Esophagus muscularis mucosa (tissue), 4 donors: ENCODE results near the gene PHOX2B. TPM values are rescaled to one million over a fixed set of nuclear protein-coding genes. Genes with fewer than 3 reads are reported as not detected.
"Not testable (repeated sequence)": the region's sequence is repeated elsewhere in the genome, so short reads cannot be mapped to it uniquely, and the experiment has no call there.

Experiments
- DNase-seq: peaks from one replicate; pipeline ENCODE4 v3.0.0-alpha.2; 2017; ENCODE audit errors: extremely low spot score
- H3K27ac ChIP-seq, 4 donors: fragments of 200-600 bp; sonication (generic); replicated peaks in 1 of 4; 1 replicate in 3 of 4; 2 replicates in 1 of 4; pipeline ENCODE4 v1.5.1; 2016 to 2019; ENCODE audit warnings: mild to moderate bottlenecking in 1 of 4
- H3K27me3 ChIP-seq, 4 donors: fragments of 200-600 bp; sonication (generic); one replicate each; pipeline versions ENCODE4 v1.5.1 to v1.6.0; 2016 to 2019
- H3K36me3 ChIP-seq, 4 donors: fragments of 200-600 bp; sonication (generic); one replicate each; pipeline ENCODE4 v1.5.1; 2016 to 2019
- H3K4me1 ChIP-seq, 4 donors: fragments of 200-600 bp; sonication (generic); one replicate each; pipeline ENCODE4 v1.5.1; 2016 to 2019
- H3K4me3 ChIP-seq, 4 donors: fragments of 200-600 bp; sonication (generic); 1 replicate in 2 of 4; 2 replicates in 2 of 4; pipeline ENCODE4 v1.5.1; 2016 to 2019; ENCODE audit warnings: mild to moderate bottlenecking in 4 of 4, moderate library complexity in 1 of 4
- H3K9me3 ChIP-seq, 4 donors: fragments of 200-600 bp; sonication (generic); 1 replicate in 3 of 4; 2 replicates in 1 of 4; pipeline ENCODE4 v1.5.1; 2016 to 2019
- CTCF ChIP-seq, 3 experiments: fragments of 200-600 bp in 2 of 3; fragments of 450-650 bp in 1 of 3; sonication (generic) in 2 of 3; IDR thresholded peaks; one replicate each; pipeline ENCODE4 v1.5.1; 2017 to 2019; ENCODE audit warnings: antibody characterized with exemption in 3 of 3, mild to moderate bottlenecking in 2 of 3, moderate library complexity in 1 of 3
- EP300 ChIP-seq: sonication (generic); formaldehyde crosslinking; IDR thresholded peaks from one replicate; pipeline ENCODE4 v1.6.1; 2017; ENCODE audit warnings: antibody characterized with exemption
- POLR2A ChIP-seq: fragments of 450-650 bp; IDR thresholded peaks from one replicate; pipeline ENCODE4 v1.6.1; 2017; ENCODE audit warnings: antibody characterized with exemption, moderate library complexity, mild to moderate bottlenecking, low read depth
- POLR2AphosphoS5 ChIP-seq, 2 donors: sonication (generic); formaldehyde crosslinking; IDR thresholded peaks; one replicate each; pipeline ENCODE4 v1.6.1; 2017; ENCODE audit warnings: antibody characterized with exemption in 2 of 2
- WGBS: methylation state at CpG from one replicate; pipeline ENCODE4 v1.1.5; 2018; 5-methylcytosine and 5-hydroxymethylcytosine counted together
- intact Hi-C: fragments of 100-400 bp; cut with DNase I; formaldehyde crosslinking; loops from one replicate; pipeline ENCODE4 v1.15.1; 2023
- total RNA-seq, 4 donors: library from RNA; depleted of rRNA; stranded (reverse); fragments of >200 nt; gene quantifications; one replicate each; pipeline versions ENCODE4 v1.1.0 to v1.2.1, GENCODE V29; 2016

Gene PHOX2B
- total RNA-seq, 4 donors from 2014 or later, result 0.19 to 3.0 (median 0.66) TPM; not detected in 1

DNA sequence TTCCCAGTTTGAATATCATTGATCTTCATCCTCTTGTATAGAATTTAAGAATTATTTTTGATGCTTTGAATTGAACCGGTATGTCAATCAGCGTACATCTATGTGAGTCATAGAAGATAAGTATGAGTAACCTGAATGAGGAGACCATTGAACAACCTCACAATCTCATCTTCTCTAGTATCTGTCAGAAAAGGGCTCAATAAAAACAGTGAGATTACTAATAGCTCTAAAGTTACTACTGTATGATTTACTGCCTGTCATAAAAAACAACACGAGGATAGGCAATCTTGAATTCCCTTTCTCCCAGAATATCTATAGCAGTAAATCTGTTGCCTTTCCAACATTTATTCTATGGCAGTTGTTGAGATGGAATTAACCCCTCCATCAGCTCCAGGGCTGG, 36.1 kb downstream of the PHOX2B start:
- intact Hi-C loops, result no loop called here
- H3K27ac ChIP-seq, result no peak overlapping the region
- no peaks in the 10 kb centered on the region for H3K9me3 ChIP-seq
- H3K36me3 ChIP-seq, result no peaks in the 10 kb centered on the region
- 83% methylated on average over 3 of the region's 3 CpGs for WGBS
- H3K27me3 ChIP-seq, result peaks cover 0 to 15% (median 0%) of the 10 kb centered on the region in 4 donors
- H3K4me1 ChIP-seq, result no peaks in the 10 kb centered on the region
- TF ChIP-seq EP300, result no peak
- TF ChIP-seq POLR2A, result no peak
- TF ChIP-seq POLR2AphosphoS5 (IDR thresholded peaks at IDR 0.05), result no peak
- no peak for TF ChIP-seq CTCF (IDR thresholded peaks at IDR 0.05)
- no peak overlapping the region for H3K4me3 ChIP-seq
- DNase-seq, result no peak

DNA sequence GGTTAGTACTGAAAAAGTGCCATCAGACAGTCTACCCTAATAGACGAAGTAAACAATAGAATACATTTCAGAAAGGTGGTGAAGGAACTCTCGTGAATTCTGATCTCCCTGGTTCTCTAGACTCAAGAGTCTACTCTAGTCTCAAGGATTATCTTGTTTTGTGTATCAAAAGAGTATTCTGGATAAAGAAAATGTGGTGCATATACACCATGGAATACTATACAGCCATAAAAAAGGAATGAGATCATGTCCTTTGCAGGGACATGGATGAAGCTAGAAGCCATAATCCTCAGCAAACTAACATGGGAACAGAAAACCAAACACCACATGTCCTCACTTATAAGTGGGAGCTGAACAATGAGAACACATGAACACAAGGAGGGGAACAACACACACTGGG, 36.9 kb downstream of the PHOX2B start:
- H3K4me3 ChIP-seq, H3K27ac ChIP-seq, H3K9me3 ChIP-seq, DNase-seq, H3K4me1 ChIP-seq, H3K36me3 ChIP-seq, intact Hi-C loops: not testable (repeated sequence)
- WGBS, result 100% methylated on average over 2 of the region's 2 CpGs
- peaks cover 0 to 15% (median 0%) of the 10 kb centered on the region in 4 donors for H3K27me3 ChIP-seq

DNA sequence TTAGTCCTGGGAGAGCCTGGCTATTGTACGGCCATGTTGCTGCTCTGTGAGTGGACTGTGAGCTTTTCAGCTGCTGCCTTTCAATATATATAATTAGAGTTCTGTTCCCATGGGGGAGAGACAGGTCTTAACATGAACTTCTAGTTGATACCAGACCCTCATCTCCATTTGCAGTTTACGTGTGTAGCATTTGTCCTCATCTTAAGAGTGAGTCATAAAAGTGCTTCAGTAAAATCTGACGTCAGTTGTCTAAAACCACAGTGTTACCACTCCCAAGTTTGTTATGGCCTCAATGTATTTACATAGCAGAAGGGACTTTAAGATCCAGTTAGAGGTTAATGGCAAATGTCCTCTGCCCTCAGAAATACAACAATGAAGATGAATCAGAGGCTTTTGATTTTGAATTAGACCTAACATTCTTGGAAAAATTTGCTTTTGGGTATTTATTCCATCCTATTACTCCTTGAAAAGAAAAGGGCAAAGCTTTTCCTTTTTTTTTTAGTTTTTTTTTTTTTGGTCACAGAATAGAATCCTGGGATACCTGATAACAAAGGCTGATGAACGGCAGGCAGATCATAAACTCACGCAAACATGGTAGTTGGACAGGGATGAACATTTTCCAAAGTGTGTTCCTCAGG, 38.6 kb downstream of the PHOX2B start:
- Histone ChIP-seq H3K27ac (no peak overlapping the region), H3K27me3 (peaks cover 0 to 15% (median 0%) of the 10 kb centered on the region in 4 donors), H3K4me1 (no peaks in the 10 kb centered on the region), H3K36me3 (no peaks in the 10 kb centered on the region), H3K9me3 (no peaks in the 10 kb centered on the region), H3K4me3 (no peak overlapping the region)
- no peak for DNase-seq
- TF ChIP-seq CTCF (IDR thresholded peaks at IDR 0.05), result no peak
- TF ChIP-seq POLR2AphosphoS5 (IDR thresholded peaks at IDR 0.05), result no peak
- TF ChIP-seq EP300, result no peak
- no peak for TF ChIP-seq POLR2A
- 67% methylated on average over 5 of the region's 5 CpGs for WGBS
- intact Hi-C loops, result no loop called here

DNA sequence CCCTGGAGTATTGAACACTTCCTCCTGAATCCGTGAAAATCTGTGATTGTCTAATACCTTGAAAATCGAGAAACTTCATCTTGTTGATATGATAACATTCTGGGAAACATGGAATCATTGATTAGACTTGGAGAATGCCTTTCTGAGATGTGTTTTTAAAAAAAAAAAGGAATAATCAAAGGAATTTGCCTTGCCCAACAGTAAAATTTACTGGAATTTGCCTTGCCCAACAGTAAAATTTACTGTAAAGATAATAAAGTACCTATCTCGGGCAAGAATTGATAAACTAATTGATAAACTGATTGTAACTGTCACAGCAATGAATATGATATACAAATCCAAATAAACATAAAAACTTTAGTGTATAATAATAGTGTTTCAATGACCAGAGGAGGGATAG, 44.7 kb downstream of the PHOX2B start:
- Histone ChIP-seq H3K27ac (no peak overlapping the region), H3K4me3 (no peak overlapping the region), H3K9me3 (no peaks in the 10 kb centered on the region), H3K36me3 (peaks cover 0 to 8% (median 1%) of the 10 kb centered on the region in 4 donors), H3K27me3 (peaks cover 0 to 3% (median 0%) of the 10 kb centered on the region in 4 donors), H3K4me1 (no peaks in the 10 kb centered on the region)
- 70% methylated on average over 3 of the region's 3 CpGs for WGBS
- TF ChIP-seq CTCF (IDR thresholded peaks at IDR 0.05) (no peak), POLR2AphosphoS5 (IDR thresholded peaks at IDR 0.05) (no peak), POLR2A (no peak), EP300 (no peak)
- DNase-seq, result no peak
- intact Hi-C loops, result no loop called here

DNA sequence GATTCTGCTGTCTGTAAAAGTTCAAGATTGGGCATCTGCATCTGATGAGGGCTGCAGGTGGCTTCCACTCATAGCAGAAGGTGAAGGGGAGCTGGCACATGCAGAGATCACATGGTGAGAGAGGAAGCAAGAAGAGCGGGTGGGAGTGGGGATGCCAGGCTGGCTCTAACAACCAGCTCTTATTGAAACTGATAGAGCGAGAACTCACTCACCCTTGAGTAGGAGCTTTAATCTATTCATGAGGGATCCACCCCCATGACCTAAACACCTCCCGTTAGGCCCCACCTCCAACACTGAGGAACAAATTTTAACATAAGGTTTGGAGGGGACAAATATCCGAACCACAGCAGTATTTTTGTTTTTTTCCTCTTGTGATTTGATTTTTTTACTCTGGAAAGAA, 45.8 kb downstream of the PHOX2B start:
- WGBS, result 79% methylated on average over 4 of the region's 4 CpGs
- Histone ChIP-seq H3K9me3 (no peaks in the 10 kb centered on the region), H3K36me3 (peaks cover 4 to 18% (median 9%) of the 10 kb centered on the region in 4 donors), H3K27me3 (peaks cover 0 to under 1% (median 0%) of the 10 kb centered on the region in 4 donors), H3K4me3 (no peak overlapping the region), H3K27ac (no peak overlapping the region), H3K4me1 (no peaks in the 10 kb centered on the region)
- intact Hi-C loops, result no loop called here
- TF ChIP-seq POLR2A (no peak), CTCF (IDR thresholded peaks at IDR 0.05) (no peak), EP300 (no peak), POLR2AphosphoS5 (IDR thresholded peaks at IDR 0.05) (no peak)
- no peak for DNase-seq
